HG03159 (cell line): ENCODE measurements around the gene C15orf61.

Source experiments
- ATAC-seq: cut with Tn5 transposase; IDR thresholded peaks from one replicate; pipeline ENCODE4 v1.9.1; 2021; ENCODE audit warnings: mild to moderate bottlenecking, moderate library complexity; ENCODE audit not compliant: unreplicated experiment

The C15orf61 gene

GRCh38 chr15:67548862-67549651, 28.1 kb downstream of the C15orf61 start:
- ATAC-seq: no peak

- ATAC-seq: no peak
These were observed 28.8 kb downstream of the C15orf61 start for GRCh38 chr15:67549736-67550135.

- ATAC-seq: no peak
These were observed 29.6 kb downstream of the C15orf61 start for GRCh38 chr15:67550522-67550921.

- ATAC-seq: no peak
These were observed 30.3 kb downstream of the C15orf61 start for GRCh38 chr15:67551207-67551743.

GRCh38 chr15:67554580-67554979, 33.6 kb downstream of the C15orf61 start:
- no peak for ATAC-seq

- no peak for ATAC-seq
These were observed 36.1 kb downstream of the C15orf61 start for GRCh38 chr15:67556976-67557570.

GRCh38 chr15:67558502-67558901, 37.6 kb downstream of the C15orf61 start:
- ATAC-seq: no peak

GRCh38 chr15:67559158-67559557, 38.2 kb downstream of the C15orf61 start:
- no peak for ATAC-seq

- ATAC-seq: no peak
These were observed 38.6 kb downstream of the C15orf61 start for GRCh38 chr15:67559576-67559975.

- no peak for ATAC-seq
These were observed 39.4 kb downstream of the C15orf61 start for GRCh38 chr15:67560320-67560719.

GRCh38 chr15:67563092-67563491, 42.2 kb downstream of the C15orf61 start:
- no peak for ATAC-seq

- peak; percentile 86 for ATAC-seq
These were observed 43.4 kb downstream of the C15orf61 start for GRCh38 chr15:67564021-67564967.

- ATAC-seq: peak; percentile 30
These were observed 44.0 kb downstream of the C15orf61 start for GRCh38 chr15:67564968-67565345.

GRCh38 chr15:67569668-67570067, 48.7 kb downstream of the C15orf61 start:
- ATAC-seq: no peak

- ATAC-seq: no peak
These were observed 50.1 kb downstream of the C15orf61 start for GRCh38 chr15:67570875-67571647.

GRCh38 chr15:67571648-67572415, 50.9 kb downstream of the C15orf61 start:
- no peak for ATAC-seq

- ATAC-seq: no peak
These were observed 52.3 kb downstream of the C15orf61 start for GRCh38 chr15:67573194-67573593.

- no peak for ATAC-seq
These were observed 54.1 kb downstream of the C15orf61 start for GRCh38 chr15:67575039-67575502.

- ATAC-seq: no peak
These were observed 57.2 kb downstream of the C15orf61 start for GRCh38 chr15:67578020-67578600.
